DMS114 treated with DMSO at 0.1 percent for 48 hours (cell line): ENCODE measurements around the gene LTB.

Experiments used
- DNase-seq: peaks from one replicate; lab custom pipeline; 2025; ENCODE audit not compliant: unreplicated experiment; lab: John Stamatoyannopoulos, UW

The LTB gene

GRCh38 chr6:31576897-31577578 lies 5.2 kb downstream of the LTB start:
- DNase-seq = no peak

GRCh38 chr6:31575952-31576685 lies 6.1 kb downstream of the LTB start:
- no peak for DNase-seq

- no peak for DNase-seq
These were observed 6.8 kb downstream of the LTB start, which contains the start of gene TNF for GRCh38 chr6:31575335-31575901. Gene TNF (plus strand): TSS chr6:31575565. CDS start chr6:31575742, 177 bp downstream.

GRCh38 chr6:31574106-31575061 lies 7.8 kb downstream of the LTB start:
- DNase-seq = no peak

- no peak for DNase-seq
These were observed 8.8 kb downstream of the LTB start for GRCh38 chr6:31573239-31574105.

- DNase-seq = no peak
These were observed 9.9 kb downstream of the LTB start, which contains the start of gene LTA for GRCh38 chr6:31572041-31572911. Gene LTA (plus strand): TSS chr6:31572289. CDS start chr6:31572743, 454 bp downstream.

- no peak for DNase-seq
These were observed 12.2 kb downstream of the LTB start for GRCh38 chr6:31569861-31570536.

GRCh38 chr6:31568537-31568961 lies 13.7 kb downstream of the LTB start:
- DNase-seq = no peak

- DNase-seq = no peak
These were observed 14.5 kb downstream of the LTB start for GRCh38 chr6:31567531-31568370.

GRCh38 chr6:31560697-31561058 lies 21.5 kb downstream of the LTB start:
- DNase-seq = no peak

GRCh38 chr6:31559958-31560696 lies 22.1 kb downstream of the LTB start:
- DNase-seq = no peak

- no peak for DNase-seq
These were observed 22.6 kb downstream of the LTB start for GRCh38 chr6:31559606-31559957.

GRCh38 chr6:31558631-31559500 lies 23.4 kb downstream of the LTB start:
- no peak for DNase-seq

GRCh38 chr6:31558318-31558625 lies 24.0 kb downstream of the LTB start:
- DNase-seq = no peak

GRCh38 chr6:31557443-31558317 lies 24.5 kb downstream of the LTB start:
- no peak for DNase-seq
